K562 (cell line): ENCODE results near the gene TUBA1A.

Experiments
- DACH1 ChIP-seq: fragments of 450-650 bp; IDR thresholded peaks from 2 replicates; pipeline ENCODE4 v1.6.1; 2018; ENCODE audit not compliant: partially characterized antibody
- EP300 ChIP-seq: IDR thresholded peaks from 2 replicates; pipeline ENCODE4 v1.6.1; 2012; ENCODE audit warnings: low read length, improper control_type of control experiment
- EZH2 ChIP-seq: IDR thresholded peaks from 2 replicates; pipeline ENCODE4 v1.6.1; 2012; ENCODE audit warnings: low read depth, mild to moderate bottlenecking, inconsistent platforms, low read length, borderline replicate concordance
- FOSL1 ChIP-seq: fragments of 200-800 bp; sonication (Bioruptor generic); conservative IDR thresholded peaks from 2 replicates; pipeline ENCODE4 v1.6.1; 2016; ENCODE audit warnings: missing genetic modification characterization, missing compliant biosample characterization
- HNRNPK ChIP-seq: fragments of 200-400 bp; formaldehyde crosslinking; IDR thresholded peaks from one replicate; pipeline ENCODE4 v1.6.1; 2018; ENCODE audit warnings: mild to moderate bottlenecking, low read depth, low read length; ENCODE audit not compliant: poor library complexity, severe bottlenecking
- SMC3 ChIP-seq: conservative IDR thresholded peaks from 2 replicates; pipeline ENCODE4 v1.6.1; 2011; ENCODE audit warnings: low read depth, low read length, improper control_type of control experiment; ENCODE audit not compliant: insufficient read depth
- SP1 ChIP-seq: sonication (generic); formaldehyde crosslinking; IDR thresholded peaks from 2 replicates; pipeline ENCODE4 v1.8.1; 2022; ENCODE audit warnings: mild to moderate bottlenecking, missing genetic modification reagents
- THRA ChIP-seq: fragments of 450-650 bp; IDR thresholded peaks from 2 replicates; pipeline ENCODE4 v1.6.1; 2017; ENCODE audit warnings: mild to moderate bottlenecking, moderate library complexity
- ZFP30 ChIP-seq: fragments of 250-450 bp; sonication (Bioruptor Pico); IDR thresholded peaks from 2 replicates; pipeline ENCODE4 v1.8.0; 2022; ENCODE audit warnings: moderate library complexity, mild to moderate bottlenecking, inconsistent platforms, borderline replicate concordance
- ZNF184 ChIP-seq: sonication (generic); formaldehyde crosslinking; IDR thresholded peaks from 2 replicates; pipeline ENCODE4 v1.5.0; 2020; ENCODE audit warnings: missing genetic modification reagents
- ZNF639 ChIP-seq, 2 experiments: fragments of 200-800 bp in 1 of 2; sonication (Bioruptor generic) in 1 of 2; sonication (generic) in 1 of 2; formaldehyde crosslinking in 1 of 2; IDR thresholded peaks in 1 of 2; conservative IDR thresholded peaks in 1 of 2; 2 replicates each; pipeline versions ENCODE4 v1.5.0 to v1.6.1; 2016 to 2020; ENCODE audit warnings: missing compliant biosample characterization in 1 of 2, missing genetic modification characterization in 1 of 2, missing genetic modification reagents in 1 of 2
- TF ChIP-seq, protein P1 (sequence below): fragments of 450-650 bp; formaldehyde crosslinking; conservative IDR thresholded peaks from 2 replicates; pipeline ENCODE4 v1.4.0; 2022; ENCODE audit warnings: mild to moderate bottlenecking, missing genetic modification characterization
- TF ChIP-seq, protein P2 (sequence below), 3 experiments: IDR thresholded peaks in 2 of 3; conservative IDR thresholded peaks in 1 of 3; 2 replicates each; pipeline ENCODE4 v1.5.1; 2011 to 2012; ENCODE audit warnings: low read length in 3 of 3, mild to moderate bottlenecking in 3 of 3, control low read depth in 2 of 3, improper control_type of control experiment in 1 of 3, inconsistent platforms in 1 of 3, low read depth in 1 of 3, mixed read lengths in 1 of 3, moderate library complexity in 1 of 3; ENCODE audit not compliant: insufficient read depth in 2 of 3
- TF ChIP-seq, protein P3 (sequence below): sonication (generic); formaldehyde crosslinking; IDR thresholded peaks from 2 replicates; pipeline ENCODE4 v1.8.0; 2022; ENCODE audit warnings: mild to moderate bottlenecking, missing genetic modification reagents, borderline replicate concordance

GRCh38 chr12:49187184-49187583 is 1.7 kb downstream of the TUBA1A start:
- TF ChIP-seq, protein P1, sequence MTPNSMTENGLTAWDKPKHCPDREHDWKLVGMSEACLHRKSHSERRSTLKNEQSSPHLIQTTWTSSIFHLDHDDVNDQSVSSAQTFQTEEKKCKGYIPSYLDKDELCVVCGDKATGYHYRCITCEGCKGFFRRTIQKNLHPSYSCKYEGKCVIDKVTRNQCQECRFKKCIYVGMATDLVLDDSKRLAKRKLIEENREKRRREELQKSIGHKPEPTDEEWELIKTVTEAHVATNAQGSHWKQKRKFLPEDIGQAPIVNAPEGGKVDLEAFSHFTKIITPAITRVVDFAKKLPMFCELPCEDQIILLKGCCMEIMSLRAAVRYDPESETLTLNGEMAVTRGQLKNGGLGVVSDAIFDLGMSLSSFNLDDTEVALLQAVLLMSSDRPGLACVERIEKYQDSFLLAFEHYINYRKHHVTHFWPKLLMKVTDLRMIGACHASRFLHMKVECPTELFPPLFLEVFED (CRISPR knock-in tag), result no peak
- TF ChIP-seq ZFP30 (CRISPR knock-in tag) (no peak), HNRNPK (no peak), FOSL1 (tag) (no peak), SP1 (CRISPR knock-in tag) (no peak), ZNF639 (CRISPR knock-in tag; conservative IDR thresholded peaks at IDR 0.05 in 1 of 2, IDR thresholded peaks at IDR 0.05 in 1 of 2) (no peak), THRA (no peak), ZNF184 (CRISPR knock-in tag) (no peak), EZH2 (no peak), EP300 (no peak), DACH1 (no peak), SMC3 (no peak)
- TF ChIP-seq, protein P2, sequence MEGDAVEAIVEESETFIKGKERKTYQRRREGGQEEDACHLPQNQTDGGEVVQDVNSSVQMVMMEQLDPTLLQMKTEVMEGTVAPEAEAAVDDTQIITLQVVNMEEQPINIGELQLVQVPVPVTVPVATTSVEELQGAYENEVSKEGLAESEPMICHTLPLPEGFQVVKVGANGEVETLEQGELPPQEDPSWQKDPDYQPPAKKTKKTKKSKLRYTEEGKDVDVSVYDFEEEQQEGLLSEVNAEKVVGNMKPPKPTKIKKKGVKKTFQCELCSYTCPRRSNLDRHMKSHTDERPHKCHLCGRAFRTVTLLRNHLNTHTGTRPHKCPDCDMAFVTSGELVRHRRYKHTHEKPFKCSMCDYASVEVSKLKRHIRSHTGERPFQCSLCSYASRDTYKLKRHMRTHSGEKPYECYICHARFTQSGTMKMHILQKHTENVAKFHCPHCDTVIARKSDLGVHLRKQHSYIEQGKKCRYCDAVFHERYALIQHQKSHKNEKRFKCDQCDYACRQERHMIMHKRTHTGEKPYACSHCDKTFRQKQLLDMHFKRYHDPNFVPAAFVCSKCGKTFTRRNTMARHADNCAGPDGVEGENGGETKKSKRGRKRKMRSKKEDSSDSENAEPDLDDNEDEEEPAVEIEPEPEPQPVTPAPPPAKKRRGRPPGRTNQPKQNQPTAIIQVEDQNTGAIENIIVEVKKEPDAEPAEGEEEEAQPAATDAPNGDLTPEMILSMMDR (IDR thresholded peaks at IDR 0.05 in 2 of 3, conservative IDR thresholded peaks at IDR 0.05 in 1 of 3; ENCODE audit: insufficient read depth in 2 of 3, low read depth in 1 of 3, low read length in 3 of 3), result no peak
- TF ChIP-seq, protein P3, sequence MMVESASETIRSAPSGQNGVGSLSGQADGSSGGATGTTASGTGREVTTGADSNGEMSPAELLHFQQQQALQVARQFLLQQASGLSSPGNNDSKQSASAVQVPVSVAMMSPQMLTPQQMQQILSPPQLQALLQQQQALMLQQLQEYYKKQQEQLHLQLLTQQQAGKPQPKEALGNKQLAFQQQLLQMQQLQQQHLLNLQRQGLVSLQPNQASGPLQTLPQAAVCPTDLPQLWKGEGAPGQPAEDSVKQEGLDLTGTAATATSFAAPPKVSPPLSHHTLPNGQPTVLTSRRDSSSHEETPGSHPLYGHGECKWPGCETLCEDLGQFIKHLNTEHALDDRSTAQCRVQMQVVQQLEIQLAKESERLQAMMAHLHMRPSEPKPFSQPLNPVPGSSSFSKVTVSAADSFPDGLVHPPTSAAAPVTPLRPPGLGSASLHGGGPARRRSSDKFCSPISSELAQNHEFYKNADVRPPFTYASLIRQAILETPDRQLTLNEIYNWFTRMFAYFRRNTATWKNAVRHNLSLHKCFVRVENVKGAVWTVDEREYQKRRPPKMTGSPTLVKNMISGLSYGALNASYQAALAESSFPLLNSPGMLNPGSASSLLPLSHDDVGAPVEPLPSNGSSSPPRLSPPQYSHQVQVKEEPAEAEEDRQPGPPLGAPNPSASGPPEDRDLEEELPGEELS (CRISPR knock-in tag), result no peak
